Mesothelial cell of epicardium (in vitro differentiated cells): ENCODE data around the gene CDK5RAP2. TPM values are rescaled to one million over a fixed set of nuclear protein-coding genes. Genes with fewer than 3 reads are reported as not detected.

Experiments
- DNase-seq, 2 experiments: peaks; one replicate each; pipeline ENCODE4 v3.0.0; 2021; ENCODE audit warnings: low spot score in 2 of 2; ENCODE audit not compliant: unreplicated experiment in 2 of 2
- H3K27ac Mint-ChIP-seq: 2 replicates; pipeline ENCODE4 v1.8.0; 2021; ENCODE audit warnings: mixed read lengths
- H3K27me3 Mint-ChIP-seq: 2 replicates; pipeline ENCODE4 v1.8.0; 2021; ENCODE audit warnings: low read depth, mixed read lengths
- H3K36me3 Mint-ChIP-seq: 2 replicates; pipeline ENCODE4 v1.8.0; 2021; ENCODE audit warnings: mixed read lengths
- H3K4me1 Mint-ChIP-seq: 2 replicates; pipeline ENCODE4 v1.8.0; 2021; ENCODE audit warnings: mixed read lengths
- H3K4me3 Mint-ChIP-seq: 2 replicates; pipeline ENCODE4 v1.8.0; 2021; ENCODE audit warnings: mild to moderate bottlenecking, moderate library complexity, mixed read lengths
- H3K9me3 Mint-ChIP-seq: 2 replicates; pipeline ENCODE4 v1.8.0; 2021; ENCODE audit warnings: mixed read lengths
- CTCF ChIP-seq: fragments of 200-600 bp; sonication (generic); IDR thresholded peaks from one replicate; pipeline ENCODE4 v1.5.0; 2021; ENCODE audit warnings: antibody characterized with exemption; ENCODE audit not compliant: unreplicated experiment
- total RNA-seq: library from RNA; stranded (reverse); gene quantifications from 3 replicates; pipeline ENCODE4 v1.2.1, GENCODE V29; 2021

The CDK5RAP2 gene
- total RNA-seq, 1 donor from 2014 or later = 71.0 TPM

DNA sequence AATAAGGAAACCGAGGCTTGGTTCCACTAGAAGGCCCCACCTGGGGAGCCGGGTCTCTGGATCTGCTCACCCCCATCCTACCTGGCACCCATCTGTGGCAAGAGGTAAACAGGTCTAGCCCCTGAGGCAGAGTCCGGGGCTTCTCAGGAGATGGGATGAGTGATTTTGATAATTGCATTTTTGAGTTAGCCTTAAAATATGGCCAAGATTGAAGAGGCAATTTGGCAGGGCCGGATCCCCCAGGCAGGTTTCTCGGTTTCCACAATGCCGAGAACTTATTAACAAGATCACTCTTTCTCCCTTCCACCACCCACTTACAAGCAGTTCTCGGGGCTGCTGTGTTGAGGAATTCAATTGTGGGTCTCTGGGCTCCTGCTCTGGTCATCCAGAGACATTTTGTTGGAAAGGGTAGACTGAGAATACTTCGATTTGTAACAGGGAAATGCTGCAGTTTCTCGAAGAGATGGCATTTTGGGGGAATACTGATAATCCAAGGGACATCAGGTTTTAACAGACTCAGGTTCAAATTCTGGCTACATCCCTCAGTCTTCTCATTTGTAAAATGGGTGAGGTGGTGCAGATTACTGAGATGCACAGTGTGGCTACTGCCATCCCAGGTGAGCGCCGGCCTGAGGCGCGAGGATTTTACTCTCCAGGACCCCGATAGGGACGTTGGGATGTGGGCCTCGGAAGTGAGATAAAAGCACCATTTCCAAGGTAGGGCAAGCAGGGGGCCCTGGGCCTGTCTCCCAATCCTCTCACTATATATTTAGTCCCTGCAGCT, 194.2 kb downstream of the CDK5RAP2 start:
- H3K4me3 Mint-ChIP-seq = no peak overlapping the region
- no peak for TF ChIP-seq CTCF

DNA sequence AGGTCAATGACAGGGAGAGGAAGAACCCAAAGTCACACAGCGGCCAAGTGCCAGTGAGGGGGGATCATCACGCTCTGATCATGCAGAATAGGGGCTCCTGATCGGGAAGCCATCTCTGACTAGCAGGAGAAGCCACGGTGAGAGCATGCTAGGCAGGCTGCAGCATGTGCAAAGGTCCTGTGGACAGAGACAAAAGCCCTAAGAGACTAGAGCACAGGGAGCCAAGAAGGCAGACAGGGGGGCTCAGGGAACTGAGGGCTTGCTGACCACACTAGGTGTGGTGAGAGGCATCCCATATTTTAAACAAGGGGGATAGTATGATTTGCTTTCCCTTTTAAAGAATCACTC, 195.1 kb downstream of the CDK5RAP2 start:
- Mint-ChIP-seq H3K27ac (peak overlapping the region; percentile 14), H3K27me3 (no peaks in the 10 kb centered on the region), H3K4me3 (no peak overlapping the region), H3K36me3 (peaks cover 6% of the 10 kb centered on the region), H3K9me3 (peaks cover 5% of the 10 kb centered on the region), H3K4me1 (peaks cover 55% of the 10 kb centered on the region)
- DNase-seq = no peak
- no peak for TF ChIP-seq CTCF

More for the DNA sequence above, 194.2 kb downstream of the CDK5RAP2 start:
- DNase-seq = no peak
- Mint-ChIP-seq H3K27ac (peak overlapping the region; percentile 93), H3K36me3 (peaks cover 4% of the 10 kb centered on the region), H3K4me1 (peaks cover 55% of the 10 kb centered on the region), H3K27me3 (no peaks in the 10 kb centered on the region), H3K9me3 (no peaks in the 10 kb centered on the region)

DNA sequence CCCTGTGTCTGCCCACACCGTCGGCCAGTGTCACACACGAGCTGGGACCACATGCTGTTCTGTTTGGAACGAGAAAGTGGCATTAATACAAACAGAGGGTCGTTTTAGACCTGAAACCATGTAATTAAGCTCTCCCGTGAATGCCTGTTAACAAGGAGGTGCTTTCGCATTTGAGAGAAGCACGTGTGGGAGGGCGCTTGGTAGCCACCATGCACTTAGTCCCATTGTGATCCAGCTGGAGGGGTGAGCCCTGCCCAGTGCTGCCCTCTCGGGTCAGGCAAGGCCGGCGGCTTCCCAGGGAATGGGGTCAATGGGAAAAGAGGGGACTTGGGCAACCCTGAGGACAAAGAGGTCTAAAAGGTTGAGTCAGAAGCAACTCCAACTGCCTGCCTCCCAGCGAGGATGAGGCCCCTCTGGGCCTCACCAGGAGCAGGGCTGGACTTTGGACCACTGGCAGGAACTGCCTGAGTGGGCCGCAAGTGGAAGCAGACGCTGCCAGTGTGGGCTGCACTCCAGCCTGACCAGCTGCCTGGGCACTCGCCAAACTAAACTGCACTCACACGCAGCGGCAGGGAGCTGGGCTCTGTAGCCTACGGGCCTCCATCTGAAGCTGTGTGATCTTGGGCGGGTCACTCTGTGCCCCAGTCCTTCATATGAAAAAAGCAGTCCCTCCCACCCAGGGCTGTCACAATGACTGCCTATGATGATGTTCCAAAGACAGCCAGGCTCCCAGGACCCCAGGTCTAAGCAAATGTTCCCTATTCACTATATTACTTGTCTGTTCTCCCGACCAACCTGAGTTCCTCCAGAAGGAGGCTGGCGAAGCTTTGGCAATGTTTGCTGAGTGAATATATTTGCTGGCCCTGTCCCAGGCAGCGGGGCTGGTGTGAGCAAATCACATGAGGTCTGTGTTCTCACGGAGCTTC, 195.7 kb downstream of the CDK5RAP2 start:
- Mint-ChIP-seq H3K27ac (peak overlapping the region; percentile 66), H3K9me3 (peaks cover 6% of the 10 kb centered on the region), H3K4me1 (peaks cover 55% of the 10 kb centered on the region), H3K4me3 (no peak overlapping the region), H3K36me3 (peaks cover 7% of the 10 kb centered on the region), H3K27me3 (no peaks in the 10 kb centered on the region)
- DNase-seq = no peak
- no peak for TF ChIP-seq CTCF

DNA sequence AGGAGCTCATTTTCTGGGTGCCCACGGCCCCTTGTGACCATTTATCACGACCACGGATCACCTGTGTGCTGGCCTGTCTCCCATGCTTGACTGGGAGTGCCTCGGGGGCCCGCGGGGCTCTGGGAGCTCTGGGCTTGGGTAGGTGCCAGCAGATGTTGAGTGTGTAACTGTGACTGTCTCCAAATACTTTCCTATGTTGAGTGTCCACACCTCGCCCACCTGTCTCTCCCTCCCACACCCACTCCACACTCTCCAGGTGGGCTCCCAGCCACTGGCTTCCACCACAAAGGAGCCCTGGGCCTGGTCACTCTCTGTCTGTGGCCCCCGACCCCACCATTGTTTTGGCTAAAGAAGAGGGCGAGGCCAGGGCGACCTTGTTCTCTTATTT, 196.4 kb downstream of the CDK5RAP2 start:
- TF ChIP-seq CTCF = no peak
- no peak for DNase-seq
- no peaks in the 10 kb centered on the region for H3K27me3 Mint-ChIP-seq
- H3K9me3 Mint-ChIP-seq = peaks cover 6% of the 10 kb centered on the region
- H3K4me3 Mint-ChIP-seq = no peak overlapping the region
- peaks cover 7% of the 10 kb centered on the region for H3K36me3 Mint-ChIP-seq
- peaks cover 55% of the 10 kb centered on the region for H3K4me1 Mint-ChIP-seq
- H3K27ac Mint-ChIP-seq = peak overlapping the region; percentile 66

- Mint-ChIP-seq H3K36me3 (peaks cover 9% of the 10 kb centered on the region), H3K4me3 (no peak overlapping the region), H3K27ac (no peak overlapping the region), H3K27me3 (no peaks in the 10 kb centered on the region), H3K9me3 (peaks cover 6% of the 10 kb centered on the region), H3K4me1 (peaks cover 48% of the 10 kb centered on the region)
- DNase-seq = no peak
- no peak for TF ChIP-seq CTCF
These were observed 197.5 kb downstream of the CDK5RAP2 start for GRCh38 chr9:120382453-120382852.
